Activated CD8-positive, alpha-beta memory T cell treated with anti-CD3 and anti-CD28 coated beads for 24 hours (primary cell): ENCODE results near the gene PSD.

Source experiments
- DNase-seq: peaks from one replicate; pipeline ENCODE4 v3.0.0-alpha.2; 2020

PSD gene

GRCh38 chr10:102402512-102402896 is 16.1 kb downstream of the PSD start:
- peak; percentile 58 for DNase-seq

GRCh38 chr10:102401735-102402511 is 16.7 kb downstream of the PSD start:
- no peak for DNase-seq

- no peak for DNase-seq
These were observed 17.3 kb downstream of the PSD start for GRCh38 chr10:102401342-102401654.

- DNase-seq = no peak
These were observed 17.8 kb downstream of the PSD start for GRCh38 chr10:102400598-102401341.

GRCh38 chr10:102400076-102400475 is 18.5 kb downstream of the PSD start:
- no peak for DNase-seq

- DNase-seq = peak; percentile 93
These were observed 19.2 kb downstream of the PSD start for GRCh38 chr10:102399217-102400021.

- DNase-seq = no peak
These were observed 20.2 kb downstream of the PSD start for GRCh38 chr10:102398172-102399020.

- DNase-seq = no peak
These were observed 21.1 kb downstream of the PSD start for GRCh38 chr10:102397222-102398171.

GRCh38 chr10:102396730-102397151 is 21.8 kb downstream of the PSD start:
- DNase-seq = no peak

- peak; percentile 65 for DNase-seq
These were observed 22.3 kb downstream of the PSD start for GRCh38 chr10:102396317-102396650.

- DNase-seq = peak; percentile 97
These were observed 22.9 kb downstream of the PSD start, which contains the start of gene NFKB2 for GRCh38 chr10:102395400-102396316. Gene NFKB2, plus strand, starts transcription at chr10:102395705. Its CDS starts 255 bp downstream, at chr10:102395960.

GRCh38 chr10:102394801-102395399 is 23.7 kb downstream of the PSD start:
- no peak for DNase-seq

GRCh38 chr10:102394079-102394800 is 24.3 kb downstream of the PSD start:
- peak; percentile 99 for DNase-seq

GRCh38 chr10:102393411-102394078 is 25.0 kb downstream of the PSD start:
- DNase-seq = no peak

- DNase-seq = no peak
These were observed 26.3 kb downstream of the PSD start for GRCh38 chr10:102392306-102392705.

GRCh38 chr10:102389894-102390293 is 28.7 kb downstream of the PSD start:
- DNase-seq = no peak

GRCh38 chr10:102384606-102385429 is 33.8 kb downstream of the PSD start:
- DNase-seq = no peak

GRCh38 chr10:102384053-102384452 is 34.5 kb downstream of the PSD start:
- no peak for DNase-seq
